Measurements from ENCODE around the gene KRTAP10-4.
A peak's percentile ranks its signal among the peaks of the same experiment; 100 is the strongest.

The KRTAP10-4 gene, protein sequence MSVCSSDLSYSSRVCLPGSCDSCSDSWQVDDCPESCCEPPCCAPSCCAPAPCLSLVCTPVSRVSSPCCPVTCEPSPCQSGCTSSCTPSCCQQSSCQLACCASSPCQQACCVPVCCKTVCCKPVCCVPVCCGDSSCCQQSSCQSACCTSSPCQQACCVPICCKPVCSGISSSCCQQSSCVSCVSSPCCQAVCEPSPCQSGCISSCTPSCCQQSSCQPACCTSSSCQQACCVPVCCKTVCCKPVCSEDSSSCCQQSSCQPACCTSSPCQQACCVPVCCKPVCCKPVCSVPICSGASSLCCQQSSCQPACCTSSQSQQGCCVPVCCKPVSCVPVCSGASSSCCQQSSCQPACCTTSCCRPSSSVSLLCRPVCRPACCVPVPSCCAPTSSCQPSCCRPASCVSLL

DNA sequence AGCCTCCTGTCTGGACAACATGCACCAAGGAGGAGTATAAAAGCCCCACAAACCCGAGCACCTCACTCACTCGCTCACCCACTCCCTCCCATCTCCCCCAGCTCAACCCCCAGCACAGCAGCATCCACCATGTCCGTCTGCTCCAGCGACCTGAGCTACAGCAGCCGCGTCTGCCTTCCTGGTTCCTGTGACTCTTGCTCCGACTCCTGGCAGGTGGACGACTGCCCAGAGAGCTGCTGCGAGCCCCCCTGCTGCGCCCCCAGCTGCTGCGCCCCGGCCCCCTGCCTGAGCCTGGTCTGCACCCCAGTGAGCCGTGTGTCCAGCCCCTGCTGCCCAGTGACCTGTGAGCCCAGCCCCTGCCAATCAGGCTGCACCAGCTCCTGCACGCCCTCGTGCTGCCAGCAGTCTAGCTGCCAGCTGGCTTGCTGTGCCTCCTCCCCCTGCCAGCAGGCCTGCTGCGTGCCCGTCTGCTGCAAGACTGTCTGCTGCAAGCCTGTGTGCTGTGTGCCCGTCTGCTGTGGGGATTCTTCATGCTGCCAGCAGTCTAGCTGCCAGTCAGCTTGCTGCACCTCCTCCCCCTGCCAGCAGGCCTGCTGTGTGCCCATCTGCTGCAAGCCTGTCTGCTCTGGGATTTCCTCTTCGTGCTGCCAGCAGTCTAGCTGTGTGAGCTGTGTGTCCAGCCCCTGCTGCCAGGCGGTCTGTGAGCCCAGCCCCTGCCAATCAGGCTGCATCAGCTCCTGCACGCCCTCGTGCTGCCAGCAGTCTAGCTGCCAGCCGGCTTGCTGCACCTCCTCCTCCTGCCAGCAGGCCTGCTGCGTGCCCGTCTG lies at the start of gene KRTAP10-4:
TSS of gene KRTAP10-4 (plus strand) at position 100 of the 827 bp plus-strand sequence. CDS start at position 130, 30 bp downstream.
- peak; percentile 21 for DNase-seq

GRCh38 chr21:44524414-44525371 lies 48.8 kb upstream of the KRTAP10-4 start:
- no peak for DNase-seq

DNA sequence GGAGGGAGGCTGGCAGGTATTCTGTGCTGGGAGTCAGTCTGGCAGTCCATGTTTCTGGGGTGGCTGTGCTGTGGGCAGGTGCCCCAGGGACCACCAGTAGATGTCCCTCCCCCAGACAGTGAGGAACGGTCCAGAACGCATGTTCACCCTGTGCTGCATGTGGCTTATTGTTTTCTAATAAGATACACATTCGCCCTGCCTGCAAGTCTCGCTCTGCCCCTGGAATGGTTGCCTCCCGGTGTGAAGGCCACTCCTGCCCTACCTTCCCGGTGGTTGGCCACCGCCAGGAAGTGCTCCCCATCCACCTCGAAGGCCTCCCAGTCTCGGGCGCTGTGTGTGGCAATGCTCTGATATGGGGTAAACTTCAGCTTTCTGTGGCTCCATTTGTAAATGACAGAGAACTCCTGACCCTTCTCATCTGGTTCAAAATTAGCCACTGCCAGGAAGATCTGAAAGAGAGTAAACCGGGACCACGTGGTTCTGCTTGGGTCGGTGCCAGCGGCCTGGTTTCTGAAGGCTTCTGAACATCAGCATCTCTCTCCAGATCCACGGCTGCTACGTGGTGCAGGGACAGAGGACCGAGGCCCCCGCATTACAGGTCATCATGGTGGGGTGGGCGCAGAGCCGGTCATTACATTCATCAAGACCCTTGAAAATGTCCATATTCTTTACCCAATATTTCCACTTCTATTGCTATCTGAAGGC lies 48.0 kb upstream of the KRTAP10-4 start:
- peak; percentile 12 for DNase-seq

GRCh38 chr21:44526096-44526997 lies 47.2 kb upstream of the KRTAP10-4 start:
- no peak for DNase-seq

DNA sequence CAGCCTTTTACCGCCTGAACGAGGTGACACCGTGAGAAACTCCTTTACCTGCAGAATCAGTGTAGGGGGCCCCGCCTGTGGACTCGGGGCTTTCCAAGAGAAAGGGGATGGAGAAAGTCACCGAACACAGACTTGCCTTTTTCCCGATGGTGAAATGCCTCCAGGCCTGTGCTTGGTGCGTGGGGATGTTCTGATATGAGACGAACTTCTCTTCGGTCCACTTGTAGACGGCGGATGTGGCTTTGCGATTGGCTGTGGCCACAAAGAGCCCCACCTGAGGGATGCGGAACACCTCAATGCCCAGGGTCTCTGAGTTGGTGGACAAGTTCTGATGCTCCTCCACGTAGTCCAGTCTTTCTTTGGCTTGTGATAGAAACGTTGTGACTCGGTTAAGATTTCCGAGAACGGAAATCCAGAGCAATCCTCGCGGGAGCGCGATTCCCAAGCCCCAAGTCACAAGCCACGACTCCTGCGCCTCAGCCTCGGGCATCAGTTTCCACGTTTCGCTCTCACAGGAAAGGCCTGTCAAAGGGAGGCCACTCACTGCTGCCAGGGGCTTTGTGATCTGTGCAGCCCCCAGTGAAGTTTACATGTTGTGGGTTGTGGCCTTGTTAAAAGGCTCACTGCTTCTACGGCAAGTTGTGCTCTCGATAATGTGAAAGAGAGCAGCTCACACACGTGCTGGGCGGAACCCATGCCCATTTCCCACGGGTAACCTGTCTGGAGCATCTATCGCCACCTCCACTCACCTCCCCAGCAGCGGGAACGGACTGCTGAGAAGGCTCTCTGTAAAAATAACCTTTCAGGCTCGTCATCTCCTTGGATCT lies 46.2 kb upstream of the KRTAP10-4 start:
- DNase-seq = no peak

GRCh38 chr21:44527983-44528633 lies 45.4 kb upstream of the KRTAP10-4 start:
- DNase-seq = no peak

- peak; percentile 29 for DNase-seq
These were observed 44.9 kb upstream of the KRTAP10-4 start for GRCh38 chr21:44528634-44528995.

DNA sequence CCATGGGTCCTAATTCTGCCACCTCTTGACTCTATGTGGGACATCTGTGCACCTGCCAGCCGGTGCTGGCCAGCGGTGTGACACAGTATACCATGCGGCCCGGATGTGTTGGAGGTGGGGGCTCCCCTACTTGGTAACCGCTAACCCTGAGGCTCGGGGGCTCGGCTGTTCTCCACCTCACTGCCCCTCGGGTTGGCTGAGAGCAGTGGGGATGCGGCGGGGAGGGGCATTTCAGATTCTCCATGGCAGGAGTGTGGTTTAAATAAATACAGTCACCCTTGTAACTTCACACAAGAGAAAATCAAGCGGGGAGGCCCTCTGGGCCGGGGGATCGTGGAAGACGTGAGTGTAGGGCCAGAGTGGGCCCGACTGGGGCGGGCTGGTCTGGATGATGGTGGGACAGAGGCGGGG lies 44.5 kb upstream of the KRTAP10-4 start:
- DNase-seq = peak; percentile 16

DNA sequence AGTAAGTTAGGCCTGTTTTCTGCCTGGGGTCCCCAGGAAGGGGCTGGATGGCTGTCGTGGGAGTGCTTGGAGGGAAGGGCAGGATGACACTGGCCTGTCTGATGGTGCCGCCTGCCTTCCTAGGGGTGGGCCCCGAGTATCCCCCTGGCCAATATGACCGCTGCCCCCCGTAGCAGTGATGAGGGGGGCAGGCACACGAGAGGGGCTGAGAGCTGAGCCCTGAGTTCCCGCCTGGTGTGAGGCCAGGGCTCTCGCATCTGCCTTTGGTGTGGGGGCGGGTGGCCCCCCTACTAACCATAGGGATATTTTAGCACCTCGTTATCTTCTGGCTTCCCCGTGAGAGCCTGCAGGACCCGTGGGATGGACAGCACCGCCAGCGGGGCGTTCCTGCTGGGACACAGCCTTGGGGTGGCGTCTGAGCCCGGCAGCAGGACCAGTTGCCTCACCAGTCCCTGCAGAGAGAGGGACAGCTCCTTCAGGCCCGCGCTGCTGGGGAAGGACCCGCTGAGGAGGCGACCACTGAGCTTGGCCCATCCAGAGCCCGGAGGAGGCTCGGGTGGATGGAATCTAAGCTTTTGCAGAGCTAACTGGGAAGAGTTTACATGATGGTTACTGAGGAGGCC lies 43.9 kb upstream of the KRTAP10-4 start:
- peak; percentile 19 for DNase-seq

DNA sequence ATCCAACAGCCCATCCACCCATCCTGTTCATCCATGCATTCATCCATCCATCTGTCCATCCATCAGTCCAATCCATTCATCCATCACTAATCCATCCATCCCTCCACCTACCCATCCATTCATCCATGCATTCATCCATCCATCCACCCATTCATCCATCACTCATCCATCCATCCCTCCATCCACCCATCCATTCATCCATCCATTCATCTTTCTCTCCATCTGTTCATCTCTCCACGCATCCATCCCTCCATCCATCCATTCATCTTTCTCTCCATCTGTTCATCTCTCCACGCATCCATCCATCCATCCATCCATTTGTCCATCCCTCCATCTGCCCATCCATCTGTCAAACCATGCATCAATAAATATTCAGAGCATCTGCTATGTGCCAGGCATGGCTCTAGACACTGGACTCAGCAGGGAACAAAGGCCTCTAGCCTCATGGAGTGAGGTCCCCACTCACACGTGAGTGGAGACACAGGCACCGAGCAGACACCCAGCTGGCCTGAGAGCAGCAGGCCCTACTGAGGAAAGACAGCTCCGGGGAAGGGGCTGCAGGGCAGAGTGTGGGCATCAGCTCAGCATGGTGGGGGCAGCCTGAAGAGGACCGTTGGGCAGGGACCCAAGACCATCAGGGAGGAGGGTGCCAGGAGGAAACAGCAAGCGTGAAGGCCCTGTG lies 43.2 kb upstream of the KRTAP10-4 start:
- peak; percentile 25 for DNase-seq

DNA sequence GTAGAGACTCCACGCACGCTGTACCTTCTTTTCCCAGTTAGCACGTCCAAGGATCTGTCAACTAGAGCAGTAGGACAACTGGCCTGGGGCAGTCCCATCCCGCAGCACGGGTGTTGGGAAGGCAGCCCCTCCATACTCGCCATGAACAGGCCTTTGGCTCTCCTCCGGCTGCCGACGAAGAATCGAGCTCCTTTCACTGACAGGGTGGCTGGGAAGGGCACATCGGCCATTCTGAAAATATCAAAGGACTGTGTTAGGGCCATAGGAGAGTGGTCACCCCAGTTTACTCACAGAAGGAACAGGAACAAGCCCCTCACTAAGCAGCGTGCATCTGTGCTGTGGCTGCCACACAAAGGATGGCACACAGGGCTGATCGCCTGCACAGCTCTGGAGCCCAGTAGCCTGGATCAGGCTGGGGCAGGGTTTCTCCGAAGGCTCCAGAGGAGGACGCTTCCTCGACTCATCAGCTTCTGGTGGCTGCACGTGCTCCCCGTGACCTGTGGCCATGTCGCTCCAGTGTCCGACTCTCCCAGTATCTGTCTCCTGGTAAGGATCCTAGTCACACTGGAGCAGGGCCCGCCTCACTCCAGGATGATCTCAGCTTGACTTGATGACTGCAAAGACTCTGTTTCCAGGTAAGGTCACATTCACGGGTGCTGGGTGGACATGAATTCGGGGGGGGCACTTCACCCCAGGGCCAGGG lies 42.5 kb upstream of the KRTAP10-4 start:
- peak; percentile 37 for DNase-seq

- peak; percentile 38 for DNase-seq
These were observed 41.6 kb upstream of the KRTAP10-4 start for GRCh38 chr21:44531606-44532564.

DNA sequence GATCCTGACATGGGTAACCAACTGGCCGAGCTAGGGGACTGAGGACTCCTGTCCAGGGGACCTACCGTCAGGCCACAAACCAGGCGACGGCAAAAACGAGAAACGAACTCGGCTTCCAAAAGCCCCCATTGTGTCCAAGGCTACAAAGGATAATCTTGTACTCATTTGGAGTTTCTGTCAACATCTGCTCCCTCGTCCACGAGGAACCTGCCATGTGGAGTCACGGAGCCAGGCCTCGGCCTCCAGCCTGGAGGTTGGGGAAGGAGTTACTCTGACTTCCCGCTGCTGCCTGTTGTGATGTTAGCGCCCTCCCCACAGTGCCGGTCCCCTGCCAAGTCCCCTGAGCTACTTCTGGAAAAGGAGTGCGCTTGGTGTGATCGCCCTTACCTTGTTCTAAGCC lies 40.8 kb upstream of the KRTAP10-4 start:
- peak; percentile 23 for DNase-seq

DNA sequence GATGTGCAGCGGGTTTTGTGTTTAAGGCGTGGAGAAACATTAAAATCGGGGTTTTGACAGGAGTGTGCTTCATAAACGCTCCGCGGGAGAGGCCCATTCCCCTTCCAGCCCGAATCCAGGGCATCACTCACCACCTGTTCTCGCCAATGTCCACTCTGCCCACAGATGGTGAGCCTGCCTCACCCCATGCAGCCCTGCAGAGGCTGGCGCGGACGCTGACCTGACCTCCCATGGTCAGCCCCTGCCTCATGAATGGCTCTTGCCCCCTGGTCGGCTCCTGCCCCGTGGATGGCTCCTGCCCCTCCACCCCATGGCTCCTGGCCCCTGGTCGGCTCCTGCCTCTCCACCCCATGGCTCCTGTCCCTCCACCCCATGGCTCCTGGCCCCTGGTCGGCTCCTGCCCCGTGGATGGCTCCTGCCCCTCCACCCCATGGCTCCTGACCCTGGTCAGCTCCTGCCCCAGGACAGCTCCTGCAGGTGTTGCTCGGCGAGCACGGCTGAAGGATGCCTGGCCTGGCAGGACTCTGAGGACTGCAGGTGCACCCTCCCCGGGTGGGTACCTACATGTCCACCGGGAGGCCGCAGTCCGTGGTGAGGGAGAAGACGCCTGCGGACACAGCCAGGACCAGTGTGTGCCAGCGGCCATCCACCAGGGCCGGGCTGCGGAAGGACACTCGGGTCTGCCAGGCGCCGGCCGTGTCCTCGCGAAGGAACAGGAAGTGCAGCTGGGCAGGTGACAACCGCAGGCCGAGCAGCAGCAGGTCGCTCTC lies 40.2 kb upstream of the KRTAP10-4 start:
- DNase-seq = peak; percentile 33

GRCh38 chr21:44533891-44534627 lies 39.5 kb upstream of the KRTAP10-4 start:
- DNase-seq = peak; percentile 10
